Panc1 (cell line): Measurements from ENCODE around the gene HUS1. TPM values are rescaled to one million over a fixed set of nuclear protein-coding genes. Genes with fewer than 3 reads are reported as not detected.
"Not testable (repeated sequence)": the region's sequence is repeated elsewhere in the genome, so short reads cannot be mapped to it uniquely, and the experiment has no call there.

ENCODE experiments used
- ATAC-seq: fragments of 200-7000 bp; cut with Tn5 transposase; 2 replicates; pipeline ENCODE4 v1.9.1; 2020; ENCODE audit warnings: mild to moderate bottlenecking, moderate library complexity
- BruUV-seq: library from RNA; stranded (reverse); fragments of 400-500 nt; replicated peaks from 2 replicates; lab custom pipeline; 2021; lab: Mats Ljungman, UMichigan
- CTCF ChIA-PET: fragments of 300-600 bp; sonication (Branson Sonifier 250); formaldehyde crosslinking; loops from one replicate; lab custom pipeline; 2022; ENCODE audit warnings: antibody characterized with exemption; lab: Charles Lee
- POLR2A ChIA-PET: fragments of 300-600 bp; sonication (Branson Sonifier 250); formaldehyde crosslinking; loops from one replicate; lab custom pipeline; 2022; ENCODE audit warnings: antibody characterized with exemption; lab: Charles Lee
- DNase-seq: peaks from one replicate; pipeline ENCODE4 v3.0.0-alpha.2; 2010; ENCODE audit warnings: low read depth, low spot score
- H3K27ac ChIP-seq: 2 replicates; pipeline ENCODE4 v1.5.1; 2011; ENCODE audit warnings: mild to moderate bottlenecking, low read length, inconsistent platforms
- H3K27me3 ChIP-seq: fragments of 200-500 bp; sonication (Bioruptor generic); 2 replicates; pipeline ENCODE4 v1.6.0; 2014; ENCODE audit warnings: low read length, inconsistent platforms; ENCODE audit not compliant: control insufficient read depth, insufficient read depth
- H3K36me3 ChIP-seq: fragments of 200-500 bp; sonication (Bioruptor generic); 2 replicates; pipeline ENCODE4 v1.5.1; 2014; ENCODE audit warnings: inconsistent platforms, mild to moderate bottlenecking, low read length, moderate library complexity; ENCODE audit not compliant: control insufficient read depth, insufficient read depth
- H3K4me1 ChIP-seq: 2 replicates; pipeline ENCODE4 v1.5.1; 2011; ENCODE audit warnings: inconsistent platforms, mild to moderate bottlenecking, low read length, moderate library complexity; ENCODE audit not compliant: control insufficient read depth, insufficient read depth
- H3K4me3 ChIP-seq, 2 experiments: 2 replicates each; pipeline ENCODE4 v1.5.1; 2011 to 2012; ENCODE audit warnings: low read depth in 2 of 2, low read length in 2 of 2, mild to moderate bottlenecking in 2 of 2, inconsistent platforms in 1 of 2, moderate library complexity in 1 of 2
- H3K9me3 ChIP-seq: fragments of 200-500 bp; sonication (Bioruptor generic); 2 replicates; pipeline ENCODE4 v1.5.1; 2014; ENCODE audit warnings: low read depth, mild to moderate bottlenecking, inconsistent platforms, low read length, moderate library complexity; ENCODE audit not compliant: control insufficient read depth, insufficient read depth
- POLR2AphosphoS5 ChIP-seq: IDR thresholded peaks from 2 replicates; pipeline ENCODE4 v1.6.1; 2012; ENCODE audit warnings: mild to moderate bottlenecking, low read depth, low read length, moderate library complexity
- SIN3A ChIP-seq: IDR thresholded peaks from 2 replicates; pipeline ENCODE4 v1.6.1; 2012; ENCODE audit warnings: low read depth, mild to moderate bottlenecking, low read length, moderate library complexity, borderline replicate concordance; ENCODE audit not compliant: insufficient read depth
- TCF7L2 ChIP-seq: IDR thresholded peaks from 2 replicates; pipeline ENCODE4 v1.6.1; 2011; ENCODE audit warnings: mild to moderate bottlenecking, low read depth, low read length, inconsistent platforms
- in situ Hi-C: cut with HindIII; loops from 2 replicates; pipeline ENCODE4 v1.10.0; 2016; ENCODE audit warnings: low sequenced_read_pairs, low pct_unique_long_range_greater_than_20kb
- intact Hi-C: fragments of 100-400 bp; cut with micrococcal nuclease; formaldehyde crosslinking; loops from one replicate; pipeline ENCODE4 v1.10.0; 2022; ENCODE audit not compliant: unreplicated experiment
- total RNA-seq: library from RNA; stranded (reverse); gene quantifications from one replicate; pipeline ENCODE4 v1.2.1, GENCODE V29; 2021; ENCODE audit not compliant: unreplicated experiment
- TF ChIP-seq, protein P1 (sequence below), 2 experiments: IDR thresholded peaks; 2 replicates each; pipeline ENCODE4 v1.6.1; 2011 to 2012; ENCODE audit warnings: low read depth in 2 of 2, control low read depth in 1 of 2, low read length in 1 of 2, mild to moderate bottlenecking in 1 of 2, moderate library complexity in 1 of 2; ENCODE audit not compliant: insufficient read depth in 1 of 2

Gene HUS1
- total RNA-seq, 1 experiment from 2014 or later: 72.7 TPM

DNA sequence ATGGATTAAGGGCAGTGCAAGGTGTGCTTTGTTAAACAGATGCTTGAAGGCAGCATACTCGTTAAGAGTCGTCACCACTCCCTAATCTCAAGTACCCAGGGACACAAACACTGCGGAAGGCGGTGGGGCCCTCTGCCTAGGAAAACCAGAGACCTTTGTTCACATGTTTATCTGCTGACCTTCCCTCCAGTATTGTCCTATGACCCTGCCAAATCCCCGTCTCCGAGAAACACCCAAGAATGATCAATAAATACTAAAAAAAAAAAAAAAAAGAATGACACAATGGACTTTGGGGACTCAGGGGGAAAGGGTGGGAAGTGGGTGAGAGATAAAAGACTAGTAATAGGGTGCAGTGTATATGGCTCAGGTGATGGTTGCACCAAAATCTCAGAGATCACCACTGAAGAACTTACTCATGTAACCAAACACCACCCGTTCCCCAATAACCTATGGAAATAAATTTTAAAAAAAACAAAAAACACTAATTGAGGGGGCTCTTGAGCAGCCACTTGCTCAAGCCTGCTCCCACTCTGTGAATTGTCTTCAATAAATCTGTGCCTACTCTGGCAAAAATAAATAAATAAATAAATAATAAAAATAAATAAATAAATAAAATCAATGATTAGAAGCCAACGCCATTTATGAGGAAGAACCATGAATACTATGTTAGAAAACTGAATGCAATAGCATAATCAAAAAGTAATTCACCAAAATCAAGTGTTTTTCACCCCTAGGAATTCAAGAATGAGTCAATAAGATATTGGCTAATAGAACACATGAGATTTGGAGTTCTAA is 56.1 kb downstream of the HUS1 start:
- CTCF ChIA-PET, ATAC-seq, in situ Hi-C loops, POLR2A ChIA-PET, H3K4me1 ChIP-seq, H3K27ac ChIP-seq, H3K27me3 ChIP-seq, intact Hi-C loops, DNase-seq, H3K9me3 ChIP-seq, H3K4me3 ChIP-seq, BruUV-seq, H3K36me3 ChIP-seq: not testable (repeated sequence)

GRCh38 chr7:47916514-47916913 is 62.9 kb downstream of the HUS1 start:
- in situ Hi-C loops, H3K27ac ChIP-seq, intact Hi-C loops, BruUV-seq, H3K4me1 ChIP-seq, H3K27me3 ChIP-seq, H3K9me3 ChIP-seq, ATAC-seq, DNase-seq, POLR2A ChIA-PET, CTCF ChIA-PET, H3K36me3 ChIP-seq, H3K4me3 ChIP-seq: not testable (repeated sequence)

- in situ Hi-C loops: no loop called here
- Histone ChIP-seq H3K27me3 (no peaks in the 10 kb centered on the region), H3K27ac (no peak overlapping the region), H3K4me1 (no peaks in the 10 kb centered on the region), H3K9me3 (no peaks in the 10 kb centered on the region), H3K4me3 (no peak overlapping the region), H3K36me3 (no peaks in the 10 kb centered on the region)
- intact Hi-C loops: no loop called here
- ATAC-seq (no peak), DNase-seq (no peak)
- ChIA-PET CTCF (no interaction called here), POLR2A (no interaction called here)
- TF ChIP-seq POLR2AphosphoS5: no peak
- no TSS peak for BruUV-seq
These were observed 63.8 kb downstream of the HUS1 start for GRCh38 chr7:47915616-47915976.

DNA sequence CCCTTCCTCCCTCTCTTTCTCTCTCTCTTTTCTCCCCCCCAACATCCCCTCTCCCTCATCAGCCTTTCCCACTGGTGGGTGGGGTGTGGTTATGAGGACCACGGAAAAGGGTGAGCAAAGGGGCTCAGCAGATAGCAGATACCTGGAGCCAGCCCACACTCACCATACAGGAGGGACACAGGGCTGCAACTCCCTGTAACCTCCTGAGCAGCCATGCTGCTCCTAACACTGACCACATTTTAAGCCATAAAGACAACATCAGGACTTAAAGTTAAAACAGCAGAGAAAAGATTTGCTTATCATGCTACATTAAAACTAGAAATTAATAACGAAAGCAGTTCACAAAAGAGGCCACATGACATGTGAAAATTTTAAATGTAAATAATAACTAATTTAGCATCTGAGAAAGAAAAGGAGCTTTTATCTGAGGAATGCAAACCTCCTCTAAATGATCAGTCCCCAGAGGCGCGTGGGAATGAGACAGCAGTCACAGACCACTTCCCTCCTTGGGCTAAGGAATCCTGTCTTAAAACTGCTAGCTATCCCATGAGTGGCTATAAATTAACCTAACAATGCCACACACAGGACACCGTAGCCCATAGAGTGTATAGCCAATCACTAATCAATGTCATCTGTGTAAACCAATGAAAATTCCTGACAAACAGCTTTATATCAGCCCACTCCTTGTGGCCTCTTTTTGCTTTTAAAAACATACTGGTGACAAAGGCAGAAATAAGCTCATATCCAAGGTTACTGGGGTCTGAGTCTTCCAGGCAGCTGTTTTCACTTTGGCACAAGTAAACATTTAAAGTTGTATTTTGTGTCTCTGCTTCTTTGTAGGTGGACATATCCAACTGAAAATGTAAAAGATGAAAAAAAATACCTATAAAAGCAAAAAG is 64.4 kb downstream of the HUS1 start:
- in situ Hi-C loops: no loop called here
- Histone ChIP-seq H3K27ac (no peak overlapping the region), H3K36me3 (no peaks in the 10 kb centered on the region), H3K4me1 (no peaks in the 10 kb centered on the region), H3K4me3 (no peak overlapping the region), H3K9me3 (no peaks in the 10 kb centered on the region), H3K27me3 (no peaks in the 10 kb centered on the region)
- BruUV-seq: no TSS peak
- ChIA-PET CTCF (no interaction called here), POLR2A (no interaction called here)
- ATAC-seq (no peak), DNase-seq (no peak)
- intact Hi-C loops: no loop called here
- TF ChIP-seq, protein P1, sequence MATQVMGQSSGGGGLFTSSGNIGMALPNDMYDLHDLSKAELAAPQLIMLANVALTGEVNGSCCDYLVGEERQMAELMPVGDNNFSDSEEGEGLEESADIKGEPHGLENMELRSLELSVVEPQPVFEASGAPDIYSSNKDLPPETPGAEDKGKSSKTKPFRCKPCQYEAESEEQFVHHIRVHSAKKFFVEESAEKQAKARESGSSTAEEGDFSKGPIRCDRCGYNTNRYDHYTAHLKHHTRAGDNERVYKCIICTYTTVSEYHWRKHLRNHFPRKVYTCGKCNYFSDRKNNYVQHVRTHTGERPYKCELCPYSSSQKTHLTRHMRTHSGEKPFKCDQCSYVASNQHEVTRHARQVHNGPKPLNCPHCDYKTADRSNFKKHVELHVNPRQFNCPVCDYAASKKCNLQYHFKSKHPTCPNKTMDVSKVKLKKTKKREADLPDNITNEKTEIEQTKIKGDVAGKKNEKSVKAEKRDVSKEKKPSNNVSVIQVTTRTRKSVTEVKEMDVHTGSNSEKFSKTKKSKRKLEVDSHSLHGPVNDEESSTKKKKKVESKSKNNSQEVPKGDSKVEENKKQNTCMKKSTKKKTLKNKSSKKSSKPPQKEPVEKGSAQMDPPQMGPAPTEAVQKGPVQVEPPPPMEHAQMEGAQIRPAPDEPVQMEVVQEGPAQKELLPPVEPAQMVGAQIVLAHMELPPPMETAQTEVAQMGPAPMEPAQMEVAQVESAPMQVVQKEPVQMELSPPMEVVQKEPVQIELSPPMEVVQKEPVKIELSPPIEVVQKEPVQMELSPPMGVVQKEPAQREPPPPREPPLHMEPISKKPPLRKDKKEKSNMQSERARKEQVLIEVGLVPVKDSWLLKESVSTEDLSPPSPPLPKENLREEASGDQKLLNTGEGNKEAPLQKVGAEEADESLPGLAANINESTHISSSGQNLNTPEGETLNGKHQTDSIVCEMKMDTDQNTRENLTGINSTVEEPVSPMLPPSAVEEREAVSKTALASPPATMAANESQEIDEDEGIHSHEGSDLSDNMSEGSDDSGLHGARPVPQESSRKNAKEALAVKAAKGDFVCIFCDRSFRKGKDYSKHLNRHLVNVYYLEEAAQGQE (IDR thresholded peaks at IDR 0.05; ENCODE audit: insufficient read depth in 1 of 2, low read depth in 2 of 2, low read length in 1 of 2): no peak
- no peak for TF ChIP-seq SIN3A
- no peak for TF ChIP-seq TCF7L2
- no peak for TF ChIP-seq POLR2AphosphoS5
